Measurements from ENCODE around the gene PPIL6.

The PPIL6 gene

DNA sequence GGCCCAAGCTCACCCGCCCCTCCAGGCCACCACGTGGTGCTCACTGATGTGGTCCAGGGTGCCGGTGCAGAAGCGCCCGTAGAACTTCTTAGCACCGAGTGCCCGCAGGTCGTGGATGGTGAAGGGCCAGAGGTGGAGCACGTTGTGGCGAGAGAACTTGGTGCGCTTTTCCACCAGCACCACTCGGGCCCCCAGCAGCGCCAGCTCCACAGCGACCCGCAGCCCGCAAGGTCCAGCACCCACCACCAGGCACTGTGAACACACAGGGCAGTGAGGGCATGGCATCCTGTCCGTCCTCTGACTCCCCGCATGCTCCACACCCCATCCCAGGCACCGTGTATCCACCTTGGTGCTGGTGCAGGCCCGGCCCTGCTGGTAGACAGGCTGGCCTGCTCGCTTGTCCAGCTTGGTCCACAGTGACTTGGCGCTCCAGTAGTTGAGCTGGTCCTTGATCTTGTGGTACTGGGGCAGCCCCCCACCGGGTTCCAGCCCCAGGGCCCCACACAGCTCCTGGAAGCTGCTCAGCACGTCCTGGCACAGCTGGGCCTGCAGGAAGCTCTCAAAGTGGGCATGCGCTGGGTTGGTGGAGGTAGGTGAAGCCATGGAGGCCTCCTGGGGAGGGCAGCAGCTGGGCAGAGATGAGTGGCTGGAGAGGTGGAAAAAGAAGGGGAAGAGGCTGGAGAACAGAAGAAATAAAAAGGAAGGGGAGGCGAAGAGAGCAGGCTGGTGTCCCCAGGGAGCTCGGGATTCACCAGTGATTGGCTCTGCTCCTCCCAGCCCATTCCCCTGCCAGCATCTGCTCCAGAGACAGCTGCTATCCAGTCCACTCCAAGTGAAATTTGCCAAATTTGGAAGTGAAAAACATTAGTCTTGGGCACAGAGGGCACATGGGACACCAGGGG, 13.4 kb upstream of the PPIL6 start:
- Histone ChIP-seq H3K27ac (peak overlapping the region; percentile 86 to 94), H3K4me3 (peak overlapping the region; percentile 92)
- TF ChIP-seq, protein P1, sequence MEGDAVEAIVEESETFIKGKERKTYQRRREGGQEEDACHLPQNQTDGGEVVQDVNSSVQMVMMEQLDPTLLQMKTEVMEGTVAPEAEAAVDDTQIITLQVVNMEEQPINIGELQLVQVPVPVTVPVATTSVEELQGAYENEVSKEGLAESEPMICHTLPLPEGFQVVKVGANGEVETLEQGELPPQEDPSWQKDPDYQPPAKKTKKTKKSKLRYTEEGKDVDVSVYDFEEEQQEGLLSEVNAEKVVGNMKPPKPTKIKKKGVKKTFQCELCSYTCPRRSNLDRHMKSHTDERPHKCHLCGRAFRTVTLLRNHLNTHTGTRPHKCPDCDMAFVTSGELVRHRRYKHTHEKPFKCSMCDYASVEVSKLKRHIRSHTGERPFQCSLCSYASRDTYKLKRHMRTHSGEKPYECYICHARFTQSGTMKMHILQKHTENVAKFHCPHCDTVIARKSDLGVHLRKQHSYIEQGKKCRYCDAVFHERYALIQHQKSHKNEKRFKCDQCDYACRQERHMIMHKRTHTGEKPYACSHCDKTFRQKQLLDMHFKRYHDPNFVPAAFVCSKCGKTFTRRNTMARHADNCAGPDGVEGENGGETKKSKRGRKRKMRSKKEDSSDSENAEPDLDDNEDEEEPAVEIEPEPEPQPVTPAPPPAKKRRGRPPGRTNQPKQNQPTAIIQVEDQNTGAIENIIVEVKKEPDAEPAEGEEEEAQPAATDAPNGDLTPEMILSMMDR (IDR thresholded peaks at IDR 0.05), result no peak
- no peak for DNase-seq (ENCODE audit: low spot score)

DNA sequence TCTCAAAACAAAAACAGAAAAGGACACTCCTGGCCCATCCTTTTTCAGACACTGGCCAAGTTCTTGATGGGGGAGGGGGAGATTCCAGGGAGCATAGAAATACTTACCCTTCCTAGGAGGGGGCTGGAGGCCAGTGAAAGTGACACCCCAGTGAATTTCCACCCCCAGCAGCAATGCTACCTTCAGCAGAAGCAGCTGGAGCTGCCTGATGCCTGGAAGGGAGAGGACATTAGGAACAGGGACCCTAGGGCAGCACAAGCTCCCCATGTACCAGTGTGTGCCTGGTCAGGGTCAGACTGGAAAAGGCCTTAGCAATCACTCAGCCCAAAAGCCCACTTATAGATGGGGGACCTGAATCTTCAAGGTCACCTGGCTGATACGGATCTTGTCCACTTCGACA, 12.7 kb upstream of the PPIL6 start:
- DNase-seq (ENCODE audit: low spot score), result no peak
- peak overlapping the region; percentile 92 for H3K4me3 ChIP-seq
- TF ChIP-seq, protein P1 (IDR thresholded peaks at IDR 0.05), result no peak
- H3K27ac ChIP-seq, result no peak overlapping the region

DNA sequence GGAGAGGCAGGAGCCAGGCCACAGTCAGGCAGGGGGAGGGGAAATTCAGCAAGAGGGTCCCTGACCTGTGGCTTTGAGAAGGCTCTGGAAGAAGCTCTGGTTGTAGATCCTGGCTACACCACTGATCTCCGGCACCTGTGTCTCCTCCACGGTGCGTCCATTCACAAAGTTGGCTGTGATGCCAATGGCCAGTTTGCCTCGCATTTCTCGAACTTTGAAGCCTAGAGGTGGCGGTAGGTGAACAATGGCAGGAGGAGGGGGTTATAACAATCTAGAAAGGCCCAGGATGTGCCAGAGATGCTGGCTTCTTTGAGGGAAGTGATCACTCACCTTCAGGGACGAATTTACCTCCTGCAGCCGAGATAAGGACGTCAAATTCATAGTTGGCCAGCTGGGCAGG, 11.8 kb upstream of the PPIL6 start:
- Histone ChIP-seq H3K27ac (no peak overlapping the region), H3K4me3 (no peak overlapping the region)
- TF ChIP-seq, protein P1 (IDR thresholded peaks at IDR 0.05), result no peak
- DNase-seq (ENCODE audit: low spot score), result no peak

DNA sequence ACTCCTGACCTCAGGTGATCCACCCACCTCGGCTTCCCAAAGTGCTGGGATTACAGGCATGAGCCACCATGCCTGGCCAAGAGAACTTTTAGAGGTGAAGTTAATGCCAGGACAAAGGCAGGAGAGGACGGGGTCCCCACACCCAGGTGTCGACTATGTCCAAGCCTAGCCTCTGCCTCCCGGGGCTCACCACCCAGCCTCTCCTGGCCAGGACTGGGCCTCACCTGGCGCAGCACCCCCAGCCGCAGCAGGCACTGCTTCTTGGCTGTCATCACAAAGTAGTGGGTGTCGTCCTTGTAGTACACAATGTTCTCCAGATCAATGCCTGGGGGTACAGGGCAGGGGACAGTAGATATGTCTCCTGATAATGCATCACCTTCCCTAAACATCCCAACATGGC, 10.9 kb upstream of the PPIL6 start:
- TF ChIP-seq, protein P1 (IDR thresholded peaks at IDR 0.05), result no peak
- H3K4me3 ChIP-seq, result no peak overlapping the region
- DNase-seq (ENCODE audit: low spot score), result no peak
- H3K27ac ChIP-seq, result no peak overlapping the region

DNA sequence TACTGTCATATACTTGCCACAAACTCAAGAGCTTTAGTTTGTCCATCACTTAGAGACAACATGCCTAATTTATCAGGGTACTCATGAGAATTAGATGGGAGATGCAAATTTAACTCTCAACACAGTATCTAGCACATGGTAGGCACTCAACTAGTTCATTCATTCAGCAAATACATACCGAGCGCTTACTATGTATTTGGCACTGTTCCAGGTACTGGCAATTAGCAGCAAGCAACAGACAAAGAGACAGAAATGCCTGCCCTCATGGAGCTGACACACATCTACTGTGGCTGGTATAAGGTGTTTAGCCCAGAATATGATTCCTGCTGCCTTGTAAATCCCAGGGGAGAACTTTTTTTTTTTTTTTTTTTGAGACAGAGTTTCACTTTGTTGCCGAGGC, 10.4 kb upstream of the PPIL6 start:
- Histone ChIP-seq H3K27ac (no peak overlapping the region), H3K4me3 (no peak overlapping the region)
- DNase-seq (ENCODE audit: low spot score), result no peak
- TF ChIP-seq, protein P1 (IDR thresholded peaks at IDR 0.05), result no peak

DNA sequence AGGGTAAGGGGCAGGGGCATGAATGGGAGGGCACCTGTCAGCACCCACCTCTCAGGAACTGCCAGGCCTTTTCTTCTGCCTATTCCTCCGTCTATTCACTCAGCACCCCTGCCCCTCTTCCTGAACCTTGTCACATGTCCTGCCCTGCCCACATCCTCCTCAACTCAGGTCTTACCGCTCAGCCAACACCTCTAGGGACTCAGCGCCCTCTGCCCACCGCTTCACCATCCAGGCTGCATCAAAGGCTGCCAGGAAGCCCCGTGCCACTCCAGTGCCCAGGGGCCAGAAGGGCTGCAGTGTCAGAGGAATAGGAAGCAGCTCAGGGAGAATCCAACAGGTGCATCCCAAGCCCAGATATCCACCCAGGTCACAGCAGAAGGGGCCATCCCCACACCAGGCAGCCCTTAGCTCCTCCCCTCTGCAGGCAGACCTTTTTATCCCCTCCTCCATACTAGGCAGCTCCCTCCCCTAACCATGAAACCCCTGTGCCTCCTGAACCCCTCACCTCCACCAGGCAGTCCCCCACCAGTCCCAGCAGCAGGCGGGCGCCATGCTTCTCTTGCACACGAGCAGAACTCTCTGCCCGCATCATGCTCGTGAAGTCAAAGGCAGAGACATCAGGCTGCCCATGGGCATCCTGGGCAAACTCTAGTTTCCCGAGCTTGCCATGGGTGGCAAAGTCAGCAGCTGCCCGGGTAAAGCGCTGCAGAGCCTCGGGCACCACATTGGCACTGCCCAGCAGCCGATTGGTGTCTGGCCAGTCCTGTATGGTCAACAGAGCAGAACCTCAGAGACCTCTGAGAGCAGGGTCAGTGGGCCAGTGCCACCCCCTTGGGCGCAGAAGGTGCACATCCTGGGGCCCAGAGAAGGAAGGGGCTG, 9.6 kb upstream of the PPIL6 start:
- H3K27ac ChIP-seq, result no peak overlapping the region

More for the DNA sequence above, 9.6 kb upstream of the PPIL6 start:
- no peak overlapping the region for H3K4me3 ChIP-seq
- DNase-seq (ENCODE audit: low spot score), result no peak
- TF ChIP-seq, protein P1 (IDR thresholded peaks at IDR 0.05), result no peak
